Tibial nerve (tissue), 4 donors: ENCODE results near the gene NELFB. TPM values are rescaled to one million over a fixed set of nuclear protein-coding genes. Genes with fewer than 3 reads are reported as not detected.
A peak's percentile ranks its signal among the peaks of the same experiment; 100 is the strongest.

Source experiments
- DNase-seq, 2 donors: peaks; one replicate each; pipeline ENCODE4 v3.0.0-alpha.2; 2019; ENCODE audit warnings: low spot score in 2 of 2
- H3K27ac ChIP-seq, 4 donors: fragments of 200-600 bp; sonication (generic) in 3 of 4; one replicate each; pipeline ENCODE4 v1.5.1; 2017 to 2019; ENCODE audit warnings: mild to moderate bottlenecking in 1 of 4
- H3K27me3 ChIP-seq, 2 donors: fragments of 200-600 bp; sonication (generic) in 1 of 2; one replicate each; pipeline versions ENCODE4 v1.5.1 to v1.6.0; 2017 to 2019
- H3K36me3 ChIP-seq, 3 donors: fragments of 200-600 bp; sonication (generic); one replicate each; pipeline ENCODE4 v1.5.1; 2018 to 2019
- H3K4me1 ChIP-seq, 4 donors: fragments of 200-600 bp; sonication (generic) in 3 of 4; one replicate each; pipeline ENCODE4 v1.5.1; 2017 to 2019
- H3K4me3 ChIP-seq, 4 donors: fragments of 200-600 bp; sonication (generic) in 3 of 4; one replicate each; pipeline ENCODE4 v1.5.1; 2017 to 2019; ENCODE audit warnings: mild to moderate bottlenecking in 1 of 4, moderate library complexity in 1 of 4
- H3K9me3 ChIP-seq, 4 donors: fragments of 200-600 bp; sonication (generic) in 3 of 4; one replicate each; pipeline ENCODE4 v1.5.1; 2017 to 2019
- CTCF ChIP-seq, 5 experiments: fragments of 200-600 bp in 3 of 5; fragments of 450-650 bp in 2 of 5; sonication (generic) in 3 of 5; IDR thresholded peaks; one replicate each; pipeline ENCODE4 v1.5.1; 2016 to 2019; ENCODE audit warnings: antibody characterized with exemption in 5 of 5, mild to moderate bottlenecking in 3 of 5, moderate library complexity in 2 of 5
- EP300 ChIP-seq, 2 donors: sonication (generic); formaldehyde crosslinking; IDR thresholded peaks; one replicate each; pipeline ENCODE4 v1.6.1; 2017; ENCODE audit warnings: antibody characterized with exemption in 2 of 2, mild to moderate bottlenecking in 1 of 2
- POLR2A ChIP-seq, 2 donors: fragments of 450-650 bp; IDR thresholded peaks; one replicate each; pipeline ENCODE4 v1.6.1; 2017; ENCODE audit warnings: antibody characterized with exemption in 2 of 2, mild to moderate bottlenecking in 2 of 2, moderate library complexity in 2 of 2
- WGBS, 2 donors: methylation state at CpG; one replicate each; pipeline ENCODE4 v1.1.5; 2018; 5-methylcytosine and 5-hydroxymethylcytosine counted together
- total RNA-seq, 4 donors: library from RNA; depleted of rRNA; stranded (reverse); fragments of >200 nt; gene quantifications; one replicate each; pipeline ENCODE4 v1.1.0, GENCODE V29; 2016

Gene NELFB
- total RNA-seq, 4 donors from 2014 or later: 29.7 to 52.0 (median 38.7) TPM

- H3K27ac ChIP-seq: peak overlapping the region in 2 of 4 donors; percentile 18 to 25
- peak overlapping the region in 1 of 4 donors; percentile 5 for H3K4me3 ChIP-seq
- H3K9me3 ChIP-seq: no peaks in the 10 kb centered on the region
- DNase-seq: no peak
- no peak for TF ChIP-seq POLR2A (IDR thresholded peaks at IDR 0.05)
- no peak for TF ChIP-seq CTCF (IDR thresholded peaks at IDR 0.05)
- no peak for TF ChIP-seq EP300 (IDR thresholded peaks at IDR 0.05)
- peaks cover 0 to under 1% of the 10 kb centered on the region in 2 donors for H3K27me3 ChIP-seq
- WGBS, 2 donors: 54 to 67% methylated on average over 17 of the region's 17 CpGs
- peaks cover 0 to 11% (median 1%) of the 10 kb centered on the region in 4 donors for H3K4me1 ChIP-seq
- peaks cover 3 to 98% (median 18%) of the 10 kb centered on the region in 3 donors for H3K36me3 ChIP-seq
These were observed 14.2 kb downstream of the NELFB start for GRCh38 chr9:137269231-137269772.

GRCh38 chr9:137270929-137271695, 16.0 kb downstream of the NELFB start:
- TF ChIP-seq EP300 (IDR thresholded peaks at IDR 0.05): no peak
- TF ChIP-seq POLR2A (IDR thresholded peaks at IDR 0.05): no peak
- TF ChIP-seq CTCF (IDR thresholded peaks at IDR 0.05): no peak
- H3K27me3 ChIP-seq: peaks cover 0 to 11% of the 10 kb centered on the region in 2 donors
- no peaks in the 10 kb centered on the region for H3K9me3 ChIP-seq
- no peak overlapping the region for H3K4me3 ChIP-seq
- DNase-seq: no peak
- peaks cover 3 to 79% (median 13%) of the 10 kb centered on the region in 3 donors for H3K36me3 ChIP-seq
- peaks cover 0 to 13% (median 6%) of the 10 kb centered on the region in 4 donors for H3K4me1 ChIP-seq
- no peak overlapping the region for H3K27ac ChIP-seq
- WGBS, 2 donors: 70 to 74% methylated on average over 24 to 32 of the region's 32 CpGs

GRCh38 chr9:137271696-137272076, 16.6 kb downstream of the NELFB start:
- Histone ChIP-seq H3K27ac (no peak overlapping the region), H3K9me3 (no peaks in the 10 kb centered on the region), H3K4me3 (no peak overlapping the region), H3K27me3 (peaks cover 0 to 17% of the 10 kb centered on the region in 2 donors), H3K36me3 (peaks cover 3 to 74% (median 9%) of the 10 kb centered on the region in 3 donors), H3K4me1 (peaks cover 0 to 19% (median 11%) of the 10 kb centered on the region in 4 donors)
- WGBS, 2 donors: 39 to 41% methylated on average over 3 of the region's 3 CpGs
- TF ChIP-seq POLR2A (IDR thresholded peaks at IDR 0.05) (no peak), CTCF (IDR thresholded peaks at IDR 0.05) (no peak), EP300 (IDR thresholded peaks at IDR 0.05) (no peak)
- no peak for DNase-seq

GRCh38 chr9:137272241-137273094, 17.3 kb downstream of the NELFB start:
- H3K4me3 ChIP-seq: no peak overlapping the region
- H3K4me1 ChIP-seq: peaks cover 0 to 27% (median 18%) of the 10 kb centered on the region in 4 donors
- H3K27me3 ChIP-seq: peaks cover 0 to 24% of the 10 kb centered on the region in 2 donors
- H3K36me3 ChIP-seq: peaks cover 3 to 66% (median 9%) of the 10 kb centered on the region in 3 donors
- 92 to 94% methylated on average over 22 to 29 of the region's 39 CpGs for WGBS, 2 donors
- TF ChIP-seq POLR2A (IDR thresholded peaks at IDR 0.05) (no peak), EP300 (IDR thresholded peaks at IDR 0.05) (no peak), CTCF (IDR thresholded peaks at IDR 0.05) (no peak)
- H3K27ac ChIP-seq: no peak overlapping the region
- no peaks in the 10 kb centered on the region for H3K9me3 ChIP-seq
- DNase-seq: no peak
